MM.1S (cell line): Measurements from ENCODE around the gene PLA2G4E.

Source experiments
- CTCF ChIP-seq: fragments of 300-600 bp; sonication (generic); IDR thresholded peaks from 2 replicates; pipeline ENCODE4 v1.5.1; 2016; ENCODE audit warnings: antibody characterized with exemption, low read length, mixed read lengths
- EZH2 ChIP-seq: fragments of 300-600 bp; sonication (generic); optimal IDR thresholded peaks from 2 replicates; pipeline ENCODE3; 2017; ENCODE audit warnings: low read depth, mild to moderate bottlenecking, antibody characterized with exemption, low read length, mixed read lengths
- EZH2phosphoT487 ChIP-seq: fragments of 300-600 bp; sonication (generic); IDR thresholded peaks from 2 replicates; pipeline ENCODE4 v1.6.1; 2018; ENCODE audit warnings: antibody characterized with exemption, low read length

- TF ChIP-seq CTCF (no peak), EZH2 (no peak), EZH2phosphoT487 (no peak)
Measured at GRCh38 chr15:42021593-42021992, 751 bp upstream of the PLA2G4E start.
